Gastrocnemius medialis (tissue), 4 donors: ENCODE results near the gene DTD1. TPM values are rescaled to one million over a fixed set of nuclear protein-coding genes. Genes with fewer than 3 reads are reported as not detected.

Experiments
- ATAC-seq, 2 donors: fragments of 150-250 bp; one replicate each; pipeline ENCODE4 v1.9.1; 2016
- DNase-seq, 2 donors: peaks; one replicate each; pipeline ENCODE4 v3.0.0-alpha.2; 2019
- H3K27ac ChIP-seq, 4 donors: fragments of 200-600 bp; sonication (generic); 1 replicate in 1 of 4; 2 replicates in 3 of 4; pipeline ENCODE4 v1.5.1; 2016 to 2018; ENCODE audit warnings: mild to moderate bottlenecking in 2 of 4, moderate library complexity in 1 of 4
- H3K27me3 ChIP-seq, 3 donors: fragments of 200-600 bp; sonication (generic) in 2 of 3; 1 replicate in 1 of 3; 2 replicates in 2 of 3; pipeline versions ENCODE4 v1.5.1 to v1.6.0; 2016 to 2019; ENCODE audit warnings: mild to moderate bottlenecking in 1 of 3, moderate library complexity in 1 of 3
- H3K36me3 ChIP-seq, 2 donors: fragments of 200-600 bp; sonication (generic) in 1 of 2; one replicate each; pipeline ENCODE4 v1.5.1; 2017 to 2018
- H3K4me1 ChIP-seq, 2 donors: fragments of 200-600 bp; sonication (generic) in 1 of 2; one replicate each; pipeline ENCODE4 v1.5.1; 2016 to 2017; ENCODE audit warnings: mild to moderate bottlenecking in 2 of 2
- H3K4me3 ChIP-seq, 4 donors: fragments of 200-600 bp; sonication (generic) in 3 of 4; 1 replicate in 1 of 4; 2 replicates in 3 of 4; pipeline ENCODE4 v1.5.1; 2016 to 2019; ENCODE audit warnings: mild to moderate bottlenecking in 2 of 4
- H3K9me3 ChIP-seq, 3 donors: fragments of 200-600 bp; sonication (generic) in 2 of 3; 1 replicate in 1 of 3; 2 replicates in 2 of 3; pipeline ENCODE4 v1.5.1; 2016 to 2019
- CTCF ChIP-seq, 5 experiments: fragments of 450-650 bp in 3 of 5; fragments of 200-600 bp in 2 of 5; sonication (generic) in 2 of 5; IDR thresholded peaks in 4 of 5; conservative IDR thresholded peaks in 1 of 5; 1 replicate in 4 of 5; 2 replicates in 1 of 5; pipeline ENCODE4 v1.5.1; 2016 to 2019; ENCODE audit warnings: antibody characterized with exemption in 5 of 5, mild to moderate bottlenecking in 3 of 5, moderate library complexity in 3 of 5
- POLR2A ChIP-seq, 2 donors: fragments of 450-650 bp; IDR thresholded peaks; one replicate each; pipeline ENCODE4 v1.6.1; 2017; ENCODE audit warnings: antibody characterized with exemption in 2 of 2, mild to moderate bottlenecking in 2 of 2, moderate library complexity in 2 of 2
- in situ Hi-C, 4 donors: fragments of 200-750 bp; cut with MboI; loops; one replicate each; pipeline versions ENCODE4 v1.15.0 to v1.8.0; 2017; ENCODE audit warnings: low sequenced_read_pairs in 4 of 4
- intact Hi-C: fragments of 100-400 bp; cut with DNase I; formaldehyde crosslinking; loops from one replicate; pipeline ENCODE4 v1.15.1; 2023; ENCODE audit warnings: low total_unique reads
- total RNA-seq, 4 donors: library from RNA; depleted of rRNA; stranded (reverse); fragments of >200 nt; gene quantifications; one replicate each; pipeline versions ENCODE4 v1.1.0 to v1.2.3, GENCODE V29; 2016

The DTD1 gene
- total RNA-seq, 4 donors from 2014 or later, result 18.0 to 33.0 (median 26.5) TPM

- H3K4me3 ChIP-seq, result no peak overlapping the region
- no peaks in the 10 kb centered on the region for H3K36me3 ChIP-seq
- no peaks in the 10 kb centered on the region for H3K4me1 ChIP-seq
- in situ Hi-C loops, result no loop called here
- H3K9me3 ChIP-seq, result no peaks in the 10 kb centered on the region
- H3K27me3 ChIP-seq, result no peaks in the 10 kb centered on the region
- TF ChIP-seq CTCF (IDR thresholded peaks at IDR 0.05 in 4 of 5, conservative IDR thresholded peaks at IDR 0.05 in 1 of 5) (no peak), POLR2A (IDR thresholded peaks at IDR 0.05) (no peak)
- intact Hi-C loops, result no loop called here
- no peak for ATAC-seq
- DNase-seq, result no peak
- no peak overlapping the region for H3K27ac ChIP-seq
These were observed 97.6 kb downstream of the DTD1 start for GRCh38 chr20:18685406-18685805.

GRCh38 chr20:18686696-18687095 lies 98.8 kb downstream of the DTD1 start:
- in situ Hi-C loops, result no loop called here
- Histone ChIP-seq H3K4me1 (no peaks in the 10 kb centered on the region), H3K4me3 (no peak overlapping the region), H3K9me3 (no peaks in the 10 kb centered on the region), H3K27me3 (no peaks in the 10 kb centered on the region), H3K36me3 (no peaks in the 10 kb centered on the region), H3K27ac (no peak overlapping the region)
- intact Hi-C loops, result no loop called here
- TF ChIP-seq POLR2A (IDR thresholded peaks at IDR 0.05) (no peak), CTCF (IDR thresholded peaks at IDR 0.05 in 4 of 5, conservative IDR thresholded peaks at IDR 0.05 in 1 of 5) (no peak)
- no peak for DNase-seq
- no peak for ATAC-seq

GRCh38 chr20:18688676-18689075 lies 100.8 kb downstream of the DTD1 start:
- DNase-seq (no peak), ATAC-seq (no peak)
- H3K4me1 ChIP-seq, result no peaks in the 10 kb centered on the region
- H3K4me3 ChIP-seq, result no peak overlapping the region
- H3K27ac ChIP-seq, result no peak overlapping the region
- H3K27me3 ChIP-seq, result no peaks in the 10 kb centered on the region
- intact Hi-C loops, result no loop called here
- H3K9me3 ChIP-seq, result no peaks in the 10 kb centered on the region
- H3K36me3 ChIP-seq, result no peaks in the 10 kb centered on the region
- TF ChIP-seq CTCF (IDR thresholded peaks at IDR 0.05 in 4 of 5, conservative IDR thresholded peaks at IDR 0.05 in 1 of 5) (no peak), POLR2A (IDR thresholded peaks at IDR 0.05) (no peak)
- in situ Hi-C loops, result no loop called here

GRCh38 chr20:18689557-18689956 lies 101.7 kb downstream of the DTD1 start:
- H3K27ac ChIP-seq, result no peak overlapping the region
- no peaks in the 10 kb centered on the region for H3K36me3 ChIP-seq
- TF ChIP-seq POLR2A (IDR thresholded peaks at IDR 0.05) (no peak), CTCF (IDR thresholded peaks at IDR 0.05 in 4 of 5, conservative IDR thresholded peaks at IDR 0.05 in 1 of 5) (no peak)
- H3K9me3 ChIP-seq, result no peaks in the 10 kb centered on the region
- no peak overlapping the region for H3K4me3 ChIP-seq
- ATAC-seq (no peak), DNase-seq (no peak)
- H3K4me1 ChIP-seq, result no peaks in the 10 kb centered on the region
- H3K27me3 ChIP-seq, result no peaks in the 10 kb centered on the region
- intact Hi-C loops (no loop called here), in situ Hi-C loops (no loop called here)

- no peaks in the 10 kb centered on the region for H3K9me3 ChIP-seq
- DNase-seq (no peak), ATAC-seq (no peak)
- H3K27ac ChIP-seq, result no peak overlapping the region
- intact Hi-C loops (no loop called here), in situ Hi-C loops (no loop called here)
- no peaks in the 10 kb centered on the region for H3K36me3 ChIP-seq
- no peaks in the 10 kb centered on the region for H3K27me3 ChIP-seq
- H3K4me1 ChIP-seq, result no peaks in the 10 kb centered on the region
- TF ChIP-seq POLR2A (IDR thresholded peaks at IDR 0.05) (no peak), CTCF (IDR thresholded peaks at IDR 0.05 in 4 of 5, conservative IDR thresholded peaks at IDR 0.05 in 1 of 5) (no peak)
- no peak overlapping the region for H3K4me3 ChIP-seq
These were observed 104.6 kb downstream of the DTD1 start for GRCh38 chr20:18692447-18692846.
